Fibroblast of skin of left quadriceps (primary cell): ENCODE results near the gene WDR72.
"Not testable (repeated sequence)": the region's sequence is repeated elsewhere in the genome, so short reads cannot be mapped to it uniquely, and the experiment has no call there.

Source experiments
- DNase-seq, 2 experiments: peaks; one replicate each; pipeline ENCODE4 v3.0.0-alpha.2; 2013; ENCODE audit warnings: low read depth in 2 of 2

Gene WDR72

DNA sequence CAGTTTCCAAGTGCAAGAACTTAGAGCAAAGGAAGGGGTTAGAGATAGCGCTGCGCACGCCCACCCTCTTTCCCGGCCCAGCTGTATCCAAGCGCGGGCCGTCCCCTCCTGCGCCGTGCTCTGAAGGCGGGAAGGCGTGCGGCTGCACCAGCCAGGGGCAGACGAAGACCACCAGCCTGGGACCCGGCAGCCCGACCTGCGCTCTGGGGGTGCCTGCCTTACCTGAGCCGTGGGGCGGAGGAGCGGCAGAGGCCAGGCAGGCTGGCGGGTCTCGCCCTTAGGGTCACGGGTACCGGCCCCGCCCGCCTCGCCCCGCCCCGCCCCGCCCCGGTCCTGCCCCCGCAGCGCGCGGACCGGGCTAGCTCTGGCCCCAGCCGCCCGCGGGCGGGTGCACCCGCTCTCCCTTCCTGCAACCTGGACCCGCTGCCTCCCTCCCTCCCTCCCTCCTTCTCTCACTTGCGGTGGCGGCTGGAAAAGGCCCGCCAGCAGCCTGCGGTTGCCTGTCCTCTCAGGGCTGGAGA, at the start of gene WDR72:
Gene WDR72 (minus strand): TSS at position 253 of the 521 bp plus-strand sequence. CDS start 26,514 bp downstream, outside the sequence.
- DNase-seq, result no peak

DNA sequence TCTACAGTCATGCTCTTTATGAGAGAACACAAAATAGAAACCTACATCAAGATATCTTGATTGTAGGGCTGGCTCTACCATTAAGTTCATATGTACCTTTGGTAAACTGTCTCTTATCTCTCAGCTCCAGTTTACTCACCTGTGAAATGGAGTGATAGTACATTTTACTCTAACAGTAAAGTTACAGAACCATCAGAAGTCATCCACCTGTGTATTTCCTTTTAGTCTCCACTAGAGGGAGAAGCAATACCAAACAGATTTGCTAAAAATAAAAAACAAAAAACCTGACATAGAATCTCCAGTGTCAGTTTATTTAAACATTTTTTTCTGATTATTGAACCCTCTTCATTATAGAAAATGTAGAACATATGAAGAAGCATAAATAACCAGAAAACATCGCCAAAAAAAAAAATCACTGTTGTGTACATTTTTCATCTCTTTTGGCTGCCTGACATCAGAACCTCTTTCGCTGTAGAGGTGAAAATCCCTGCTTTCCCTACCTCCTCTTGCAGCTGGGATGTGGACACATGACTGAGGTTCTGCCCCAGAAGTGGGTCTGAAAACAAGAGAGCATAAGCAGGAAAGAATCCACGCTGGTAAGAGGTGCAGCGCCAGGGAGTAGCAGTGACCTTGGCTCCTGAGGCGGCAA, 48.7 kb upstream of the WDR72 start:
- no peak for DNase-seq

DNA sequence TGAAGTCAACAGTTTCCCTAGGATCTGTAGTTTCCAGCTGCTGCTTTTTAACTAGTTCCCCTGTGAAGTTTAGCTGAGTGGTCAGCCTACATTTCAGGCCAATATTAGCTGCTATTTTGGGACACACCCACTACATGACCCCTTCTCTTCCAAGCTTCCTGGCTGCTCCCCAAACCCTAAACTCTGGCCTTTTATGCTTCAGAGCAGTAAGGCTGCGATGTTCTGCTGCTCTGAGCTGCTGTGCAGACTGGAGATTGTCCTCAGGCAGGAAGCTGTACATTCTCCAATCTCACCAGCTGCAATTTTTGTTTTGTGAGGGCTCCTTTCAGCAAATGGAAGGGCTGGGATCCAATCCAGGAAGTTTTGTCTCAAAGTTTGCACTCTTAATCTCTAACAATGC, 48.0 kb upstream of the WDR72 start:
- no peak for DNase-seq

DNA sequence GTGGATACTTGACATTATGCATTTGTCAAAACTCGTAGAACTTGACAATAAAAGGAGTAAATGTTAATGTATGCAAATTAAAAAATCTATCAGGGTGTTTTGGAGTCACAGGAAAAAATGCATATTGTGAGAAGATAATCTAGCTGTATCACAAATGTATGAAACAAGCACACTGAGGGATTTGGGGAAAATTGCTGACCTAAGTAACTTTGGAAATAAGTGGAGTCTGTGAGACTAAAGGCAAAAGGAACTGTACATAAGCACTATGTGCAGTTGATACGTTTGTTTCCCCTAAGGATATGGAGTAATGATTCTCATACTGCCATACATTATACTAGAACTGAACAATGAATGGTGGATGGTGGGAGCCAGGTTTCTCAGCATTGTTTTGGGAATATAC, 43.2 kb upstream of the WDR72 start:
- no peak for DNase-seq

DNA sequence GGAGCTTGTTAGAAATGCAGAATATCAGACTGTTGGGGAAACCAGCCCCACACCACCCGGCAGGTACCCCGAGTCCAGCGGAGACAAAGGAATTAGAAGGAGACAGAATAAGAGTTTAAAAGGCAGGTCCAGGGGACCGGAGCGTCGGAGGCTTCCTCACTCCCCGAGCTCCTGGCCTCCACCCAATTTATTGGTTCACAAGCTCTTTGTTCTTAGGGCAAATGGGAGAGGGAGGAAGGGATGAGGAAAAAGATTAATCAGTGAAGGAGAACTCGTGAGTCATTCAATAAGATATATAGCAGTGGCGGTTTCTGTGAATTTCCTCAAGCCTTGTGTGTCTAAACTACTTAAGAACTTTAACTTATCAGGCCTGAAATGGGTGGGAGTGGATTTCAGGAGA, 32.1 kb upstream of the WDR72 start:
- DNase-seq, result no peak

DNA sequence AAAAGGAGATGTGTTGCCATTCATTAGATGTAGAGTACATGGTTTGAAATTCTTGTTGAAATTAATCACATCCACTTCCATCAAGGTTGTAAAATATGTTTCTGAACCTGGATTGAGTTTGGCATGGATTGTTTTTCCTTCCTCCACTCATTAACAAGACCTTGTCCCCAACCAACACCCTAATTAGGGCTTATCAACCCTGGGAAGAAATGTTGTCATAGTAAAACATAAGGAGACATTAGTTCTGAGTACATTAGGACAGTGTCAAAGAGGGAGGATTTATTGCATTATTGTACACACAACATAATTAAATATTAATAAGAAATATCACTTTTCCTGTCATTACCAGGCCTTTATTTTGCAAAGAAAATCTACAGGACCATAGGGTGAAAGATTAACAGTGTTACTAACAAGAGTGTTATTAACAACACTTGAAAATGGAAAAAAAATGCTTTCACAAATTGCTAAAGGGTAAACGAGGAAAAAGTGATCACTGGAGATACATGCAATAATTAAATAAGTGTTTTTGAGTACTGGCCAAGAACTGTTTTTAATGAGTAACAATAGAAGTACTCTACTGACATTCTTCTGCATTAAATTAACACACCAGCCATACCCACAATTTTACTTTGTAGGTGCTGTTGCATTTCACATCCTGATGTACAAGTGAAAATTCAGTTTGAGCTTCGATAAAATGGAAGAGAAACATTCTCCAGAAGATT, 30.4 kb upstream of the WDR72 start:
- no peak for DNase-seq

DNA sequence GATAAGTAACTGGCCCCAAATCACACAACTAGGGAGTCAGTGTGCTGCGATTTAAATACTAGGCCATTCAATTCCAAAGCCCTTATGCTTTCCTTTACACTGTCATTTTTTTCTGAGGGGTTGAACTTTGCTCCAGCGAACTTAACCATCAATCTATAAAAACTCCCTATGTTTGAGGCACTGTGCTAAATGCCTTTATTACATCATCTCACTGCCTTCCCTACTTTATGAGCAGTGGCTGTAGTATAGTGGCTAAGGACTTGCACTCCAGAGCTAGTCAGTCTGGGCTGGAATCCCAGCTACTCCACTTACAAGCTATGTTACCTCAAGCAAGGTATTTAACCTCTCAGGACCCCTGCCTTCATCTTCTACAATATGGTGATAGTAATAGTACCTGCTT, 26.9 kb upstream of the WDR72 start:
- no peak for DNase-seq

DNA sequence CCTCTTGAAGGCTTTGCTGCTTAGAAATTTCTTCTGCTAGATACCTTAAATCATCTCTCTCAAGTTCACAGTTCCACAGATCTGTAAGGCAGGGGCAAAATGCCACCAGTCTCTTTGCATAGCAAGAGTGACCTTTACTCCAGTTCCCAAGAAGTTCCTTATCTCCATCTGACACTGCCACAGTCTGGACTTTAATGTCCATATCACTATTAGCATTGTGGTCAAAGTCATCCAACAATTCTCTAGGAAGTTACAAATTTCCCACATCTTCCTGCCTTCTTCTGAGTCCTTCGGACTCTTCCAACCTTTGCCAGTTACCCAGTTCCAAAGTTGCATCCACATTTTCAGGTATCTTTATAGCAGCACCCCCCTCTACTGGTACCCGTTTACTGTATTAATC, 25.8 kb upstream of the WDR72 start:
- DNase-seq, result not testable (repeated sequence)

DNA sequence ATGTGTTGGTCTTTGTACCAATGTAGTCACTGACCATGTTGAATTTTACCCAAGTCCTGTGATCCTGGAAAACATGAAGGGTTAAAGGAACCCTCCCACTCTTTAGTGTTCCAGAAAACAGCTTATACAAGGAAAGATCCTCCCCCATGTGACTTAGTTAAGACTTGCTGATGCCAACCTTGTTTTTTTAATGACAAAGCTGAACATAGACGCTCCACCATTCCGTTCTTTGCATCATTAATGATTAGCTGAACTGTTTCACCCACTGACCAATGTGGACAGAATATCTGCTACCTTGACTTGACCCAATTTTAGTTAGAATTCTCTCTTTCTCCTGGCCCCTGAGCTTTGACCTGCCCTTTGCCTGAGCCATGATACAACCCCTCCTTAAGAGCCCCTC, 3.5 kb upstream of the WDR72 start:
- no peak for DNase-seq

DNA sequence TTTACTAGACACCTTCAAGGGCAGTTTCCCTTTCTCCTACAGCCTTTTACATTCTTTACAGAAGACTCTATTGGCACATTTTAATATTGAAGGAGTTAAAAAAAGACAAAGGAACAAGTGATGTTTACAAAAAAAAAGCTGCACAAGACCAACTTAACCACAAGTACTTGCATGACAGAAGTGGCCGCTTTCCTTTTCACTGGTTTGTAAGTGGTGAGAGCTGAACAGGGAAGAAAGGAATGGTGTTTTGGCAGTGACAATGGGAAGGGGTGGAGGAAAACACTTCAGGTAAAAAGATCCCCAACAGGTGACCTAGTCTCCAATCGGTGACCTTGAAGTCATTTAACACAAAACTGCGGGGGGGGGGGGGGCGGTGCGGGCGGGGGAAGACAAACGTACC, 1.1 kb downstream of the WDR72 start:
- DNase-seq, result no peak

DNA sequence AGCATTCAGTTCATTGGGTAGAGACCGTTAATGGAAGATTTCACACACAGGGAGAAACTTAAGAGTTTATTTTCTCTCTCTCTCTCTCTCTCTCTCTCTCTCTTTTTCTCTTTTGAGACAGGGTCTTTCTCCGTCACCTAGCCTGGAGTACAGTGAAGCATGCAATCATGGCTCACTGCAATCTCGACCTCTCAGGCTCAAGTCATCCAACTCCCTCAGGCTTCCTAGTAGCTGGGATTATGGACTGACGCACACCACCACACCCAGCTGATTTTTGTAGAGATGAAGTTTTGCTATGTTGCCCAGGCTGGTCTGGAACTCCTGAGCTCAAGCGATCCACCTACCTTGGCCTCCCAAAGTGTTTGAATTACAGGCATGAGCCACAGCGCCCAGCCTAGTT, 1.6 kb downstream of the WDR72 start:
- DNase-seq, result no peak

DNA sequence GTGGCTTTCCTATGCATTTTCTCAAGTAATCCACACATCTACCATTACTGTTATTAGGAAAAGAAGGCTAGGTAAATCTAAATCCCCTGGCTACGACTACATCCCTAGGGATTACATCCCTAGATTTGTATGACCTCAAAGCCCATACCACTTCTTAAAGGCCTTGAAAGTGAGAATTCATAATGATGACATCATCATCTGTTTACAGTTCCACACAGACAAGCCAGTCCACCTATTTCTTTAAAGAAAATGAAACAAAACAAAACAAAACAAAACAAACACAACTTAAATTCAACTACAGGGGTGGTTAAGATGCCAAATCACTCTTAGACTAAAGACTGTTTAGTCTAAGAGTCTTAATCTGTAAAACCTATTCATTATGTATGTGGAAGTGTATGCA, 5.7 kb downstream of the WDR72 start:
- no peak for DNase-seq

DNA sequence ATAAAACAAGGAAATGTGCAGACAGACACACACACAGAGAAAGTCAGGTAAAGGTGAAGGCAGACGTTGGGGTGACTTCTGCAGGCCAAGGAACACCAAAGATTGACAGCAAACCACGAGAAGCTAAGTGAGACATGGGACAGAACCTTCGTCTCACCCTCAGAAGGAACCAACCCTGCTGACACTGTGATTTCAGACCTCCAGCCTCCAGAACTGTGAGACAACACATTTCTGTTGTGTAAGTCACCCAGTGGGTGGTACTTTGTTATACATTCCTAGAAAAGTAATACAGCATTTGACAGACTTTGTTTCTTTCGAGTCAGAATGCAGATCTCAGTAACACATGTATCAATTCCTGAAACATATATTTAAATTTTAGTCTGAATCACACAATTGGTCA, 7.1 kb downstream of the WDR72 start:
- no peak for DNase-seq

DNA sequence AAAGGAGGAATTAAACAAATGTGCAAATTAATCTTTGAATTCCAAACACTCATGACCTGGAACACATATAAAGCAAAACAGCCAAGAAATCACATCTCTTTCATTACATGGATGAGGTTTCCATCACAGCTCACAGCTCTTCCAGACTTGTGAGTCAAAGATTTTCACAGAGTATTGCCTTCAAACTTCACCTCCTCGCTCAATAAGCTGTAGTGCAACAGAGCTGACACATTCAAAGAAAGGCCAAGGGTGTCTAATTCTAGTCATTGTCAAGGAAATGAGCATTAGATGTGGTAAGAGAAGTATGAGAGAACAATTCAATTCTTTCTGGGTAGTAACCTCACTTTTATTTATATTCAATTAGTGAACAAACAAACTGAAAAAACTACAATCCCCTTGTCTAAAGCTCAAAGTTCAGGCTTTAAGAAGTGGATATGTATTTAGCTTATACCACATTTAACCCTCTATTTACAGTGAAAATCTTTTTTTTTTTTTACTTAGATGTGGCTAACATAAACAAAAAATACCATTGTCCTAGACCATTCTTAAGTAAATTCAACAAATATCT, 11.9 kb downstream of the WDR72 start:
- DNase-seq, result no peak

DNA sequence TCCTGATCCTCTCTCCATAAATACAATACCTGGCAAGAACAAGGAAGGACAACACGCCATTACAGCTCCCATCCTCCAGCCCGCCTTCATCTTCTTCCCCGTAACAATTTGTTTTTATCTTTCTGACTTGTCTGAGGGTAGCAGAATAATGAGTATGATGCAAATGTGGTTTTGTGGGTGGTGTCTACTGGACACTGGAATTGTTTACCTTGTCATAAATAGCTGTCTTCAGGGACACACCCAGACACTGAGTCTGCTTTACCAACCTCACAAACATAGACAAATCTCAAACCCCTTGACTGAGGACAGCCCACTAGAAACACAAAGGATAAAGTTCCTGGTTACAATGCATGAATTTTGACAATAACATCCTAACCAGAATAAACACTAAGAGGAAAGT, 13.4 kb downstream of the WDR72 start:
- no peak for DNase-seq

DNA sequence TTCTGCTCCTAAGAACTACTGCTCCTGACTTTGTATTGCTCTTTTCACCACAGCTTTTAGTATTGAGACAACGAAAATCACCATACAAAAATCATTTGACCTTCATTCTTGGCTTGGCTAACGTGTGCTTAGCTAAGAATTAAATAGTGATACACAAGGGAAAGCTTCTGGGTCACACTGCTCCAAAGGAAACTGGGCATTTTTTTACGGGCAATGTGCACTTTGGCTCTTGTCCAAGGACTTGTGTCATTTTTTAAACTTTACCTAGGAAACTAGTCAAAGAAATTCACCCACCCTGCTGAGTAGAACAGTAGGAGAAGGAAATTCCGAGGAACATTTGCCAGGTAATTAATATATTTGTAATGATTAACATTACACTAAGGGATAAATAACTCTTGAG, 19.8 kb downstream of the WDR72 start:
- DNase-seq, result no peak

DNA sequence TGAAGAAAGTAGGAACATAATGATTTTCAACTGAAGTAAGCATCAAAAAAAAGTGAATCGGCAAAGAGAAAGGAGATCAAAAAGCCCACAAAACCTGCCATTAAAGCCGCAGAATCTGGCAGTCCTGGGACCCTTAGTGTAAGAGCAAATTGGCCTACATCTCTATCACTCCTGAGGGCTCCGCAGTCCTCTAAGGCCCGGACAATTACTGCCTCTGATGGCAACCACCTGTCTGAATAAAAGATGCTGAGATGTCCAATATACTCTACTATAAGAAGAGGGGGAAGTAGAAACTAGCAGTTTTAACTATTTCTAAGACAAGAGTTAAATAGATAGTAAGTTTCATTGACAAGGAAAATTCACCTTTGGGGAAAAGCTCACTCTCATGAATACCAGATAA, 20.3 kb downstream of the WDR72 start:
- no peak for DNase-seq

DNA sequence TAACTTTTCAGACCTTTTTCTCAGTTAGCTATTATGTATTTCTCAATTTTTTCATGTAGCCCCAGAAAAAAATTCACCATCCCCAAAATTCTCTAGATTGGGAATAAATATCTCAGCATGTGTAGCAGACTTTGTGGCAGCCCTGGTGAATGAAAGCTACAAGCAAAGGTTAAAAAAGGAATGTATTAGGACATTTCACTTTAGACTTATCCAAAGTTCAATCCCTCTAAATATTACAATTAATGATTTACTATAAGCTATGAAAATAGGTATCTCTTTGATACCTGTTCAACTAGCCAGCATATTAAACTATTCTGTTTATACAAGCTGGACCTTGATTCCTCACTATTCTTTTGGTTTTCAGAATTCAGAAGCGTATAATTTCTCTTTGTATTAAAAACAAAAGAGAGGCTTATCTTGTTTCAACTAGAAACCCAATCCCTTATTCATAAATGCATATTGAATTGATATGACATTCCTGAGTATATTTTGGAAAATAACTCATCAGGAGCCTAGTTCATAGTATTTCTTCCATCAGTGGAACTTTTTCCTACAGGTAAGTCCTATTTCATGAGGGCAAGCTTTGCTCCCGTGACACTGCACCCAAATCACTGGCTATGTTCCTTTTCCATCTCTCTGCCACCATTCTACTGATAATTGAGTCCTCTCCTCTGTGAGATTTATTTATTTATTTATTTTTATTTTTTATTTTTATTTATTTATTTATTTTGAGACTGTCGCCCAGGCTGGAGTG, 38.0 kb downstream of the WDR72 start:
- DNase-seq, result no peak

DNA sequence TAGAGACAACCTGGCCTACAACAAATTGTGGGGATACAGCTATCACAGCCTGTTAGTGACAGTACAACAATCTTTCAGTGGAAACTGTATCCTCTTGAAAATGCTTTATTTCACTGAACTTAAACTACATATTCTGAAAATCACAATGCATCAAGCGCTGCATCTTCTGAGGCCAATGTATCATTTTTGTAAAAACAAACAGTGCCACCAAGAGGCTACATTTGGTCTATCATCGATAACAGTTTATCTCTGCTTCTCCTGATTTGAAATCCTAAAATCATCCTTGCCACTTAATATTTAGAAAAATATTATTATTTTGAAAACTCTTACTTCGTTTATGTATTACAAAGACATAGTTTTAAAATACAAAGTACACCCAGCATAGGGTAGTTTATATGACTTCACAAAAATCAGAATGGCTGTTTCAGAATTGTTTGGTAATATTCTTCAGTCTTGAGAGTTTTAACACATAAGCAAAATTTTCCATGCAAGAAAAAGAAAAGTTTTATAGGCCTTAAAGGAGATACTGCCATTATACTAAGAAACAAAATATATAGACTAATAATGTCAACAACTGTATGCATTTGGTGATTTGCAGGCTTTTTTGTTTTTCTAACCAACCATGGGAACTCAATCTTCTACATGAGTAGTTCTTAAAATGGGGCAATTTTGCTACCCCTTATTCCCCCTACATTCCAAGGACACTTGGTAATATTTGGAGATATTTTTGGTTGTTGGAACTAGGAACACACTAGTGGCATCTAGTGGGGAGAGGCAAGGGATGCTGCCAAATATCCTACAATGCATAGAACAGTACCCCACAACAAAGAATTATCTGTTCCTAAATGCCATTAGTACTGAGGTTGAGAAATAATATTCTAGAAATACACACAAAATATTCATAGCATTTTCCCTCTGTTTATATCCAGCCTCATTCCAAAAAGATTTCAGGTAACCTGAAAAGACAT, 42.3 kb downstream of the WDR72 start:
- no peak for DNase-seq

DNA sequence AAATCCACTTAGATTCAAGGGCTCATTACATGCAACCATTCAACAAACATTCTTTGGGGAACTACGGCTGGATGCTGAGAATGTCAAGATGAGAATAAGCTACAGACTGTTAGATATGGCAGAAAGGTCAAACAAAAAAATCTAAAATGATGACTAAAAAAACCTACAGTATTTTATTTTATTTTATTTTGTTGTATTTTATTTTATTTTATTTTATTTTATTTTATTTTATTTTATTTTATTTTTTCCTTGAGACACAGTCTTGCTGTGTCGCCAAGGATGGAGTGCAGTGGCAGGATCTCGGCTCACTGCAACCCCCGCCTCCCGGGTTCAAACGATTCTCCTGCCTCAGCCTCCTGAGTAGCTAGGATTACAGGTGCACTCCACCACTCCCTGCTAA, 46.2 kb downstream of the WDR72 start:
- DNase-seq, result no peak

DNA sequence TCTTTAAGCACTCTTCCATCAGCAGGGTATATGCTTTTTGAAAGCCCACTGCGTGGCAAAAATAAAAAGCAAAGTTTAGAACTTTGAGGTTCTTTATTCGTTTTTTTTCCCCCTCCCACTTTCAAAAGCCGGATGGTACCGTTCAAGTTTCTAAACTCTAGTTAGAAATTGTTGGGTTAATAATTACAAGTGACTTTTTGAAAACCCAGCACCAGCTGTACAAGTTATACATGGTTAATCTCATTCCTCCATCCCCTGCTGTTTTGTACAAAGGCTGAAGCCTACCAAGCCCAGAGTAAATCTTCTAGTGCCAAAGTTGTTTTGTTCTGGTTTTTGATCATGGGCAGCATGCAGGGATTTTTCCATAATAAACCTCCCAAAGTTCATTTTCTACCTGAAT, 48.6 kb downstream of the WDR72 start:
- DNase-seq, result no peak
